OCI-LY3 (cell line): ENCODE measurements around the gene TOMM40L.

Experiments used
- EZH2phosphoT487 ChIP-seq: fragments of 200-600 bp; shearing (Covaris generic); IDR thresholded peaks from 2 replicates; pipeline ENCODE4 v1.6.1; 2018; ENCODE audit warnings: antibody characterized with exemption, mixed run types, low read depth
- TF ChIP-seq, protein P1 (sequence below): fragments of 200-600, 300-600 bp; sonication (generic); IDR thresholded peaks from 2 replicates; pipeline ENCODE4 v1.5.1; 2014; ENCODE audit warnings: antibody characterized with exemption, low read length, low read depth

DNA sequence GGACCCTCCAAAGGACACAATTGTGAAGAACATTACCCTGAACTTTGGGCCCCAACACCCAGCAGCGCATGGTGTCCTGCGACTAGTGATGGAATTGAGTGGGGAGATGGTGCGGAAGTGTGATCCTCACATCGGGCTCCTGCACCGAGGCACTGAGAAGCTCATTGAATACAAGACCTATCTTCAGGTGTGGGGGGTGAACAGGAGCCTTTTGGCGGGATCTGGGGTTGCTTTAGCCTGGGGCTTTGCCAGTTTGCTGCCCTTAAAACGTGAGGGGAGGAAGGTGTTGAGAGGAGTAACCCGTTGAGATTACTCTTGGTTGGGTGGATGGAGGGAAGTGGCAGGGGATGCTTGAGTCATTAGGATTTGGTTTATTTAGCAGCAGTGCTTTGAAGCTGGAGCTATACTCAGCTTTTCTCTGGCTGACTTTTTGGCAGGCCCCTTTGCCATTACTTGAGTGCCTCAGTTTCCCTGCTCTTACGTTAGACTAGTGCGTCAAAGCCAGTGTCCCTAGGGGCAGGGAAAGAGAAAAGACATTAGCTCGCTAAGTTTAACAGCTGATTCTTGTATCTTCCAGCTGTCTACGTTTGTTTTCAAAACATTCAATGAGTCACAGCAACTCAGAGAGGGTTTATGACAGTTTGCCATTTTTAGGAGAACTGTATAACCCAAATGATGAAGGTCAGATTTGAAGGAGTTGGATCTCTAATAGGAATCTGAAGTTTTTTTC, 19.3 kb upstream of the TOMM40L start:
- TF ChIP-seq, protein P1, sequence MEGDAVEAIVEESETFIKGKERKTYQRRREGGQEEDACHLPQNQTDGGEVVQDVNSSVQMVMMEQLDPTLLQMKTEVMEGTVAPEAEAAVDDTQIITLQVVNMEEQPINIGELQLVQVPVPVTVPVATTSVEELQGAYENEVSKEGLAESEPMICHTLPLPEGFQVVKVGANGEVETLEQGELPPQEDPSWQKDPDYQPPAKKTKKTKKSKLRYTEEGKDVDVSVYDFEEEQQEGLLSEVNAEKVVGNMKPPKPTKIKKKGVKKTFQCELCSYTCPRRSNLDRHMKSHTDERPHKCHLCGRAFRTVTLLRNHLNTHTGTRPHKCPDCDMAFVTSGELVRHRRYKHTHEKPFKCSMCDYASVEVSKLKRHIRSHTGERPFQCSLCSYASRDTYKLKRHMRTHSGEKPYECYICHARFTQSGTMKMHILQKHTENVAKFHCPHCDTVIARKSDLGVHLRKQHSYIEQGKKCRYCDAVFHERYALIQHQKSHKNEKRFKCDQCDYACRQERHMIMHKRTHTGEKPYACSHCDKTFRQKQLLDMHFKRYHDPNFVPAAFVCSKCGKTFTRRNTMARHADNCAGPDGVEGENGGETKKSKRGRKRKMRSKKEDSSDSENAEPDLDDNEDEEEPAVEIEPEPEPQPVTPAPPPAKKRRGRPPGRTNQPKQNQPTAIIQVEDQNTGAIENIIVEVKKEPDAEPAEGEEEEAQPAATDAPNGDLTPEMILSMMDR = no peak
- TF ChIP-seq EZH2phosphoT487 = no peak
